WTC11 (cell line): ENCODE measurements around the gene AKR1B15.

ENCODE experiments used
- ATF1 ChIP-seq: sonication (generic); formaldehyde crosslinking; IDR thresholded peaks from 2 replicates; pipeline ENCODE4 v1.8.1; 2023; ENCODE audit warnings: mild to moderate bottlenecking, moderate library complexity, missing genetic modification reagents
- CTCF ChIP-seq: fragments of 200-600 bp; IDR thresholded peaks from 2 replicates; pipeline ENCODE4 v1.8.0; 2022; ENCODE audit warnings: antibody characterized with exemption
- JUN ChIP-seq: sonication (generic); formaldehyde crosslinking; IDR thresholded peaks from 2 replicates; pipeline ENCODE4 v1.8.0; 2023; ENCODE audit warnings: mild to moderate bottlenecking, missing genetic modification reagents
- MAX ChIP-seq: sonication (generic); formaldehyde crosslinking; IDR thresholded peaks from 2 replicates; pipeline ENCODE4 v1.8.0; 2022; ENCODE audit warnings: mild to moderate bottlenecking, missing genetic modification reagents
- NR2C2 ChIP-seq: sonication (generic); formaldehyde crosslinking; IDR thresholded peaks from 2 replicates; pipeline ENCODE4 v1.8.0; 2022; ENCODE audit warnings: mild to moderate bottlenecking, missing genetic modification reagents
- ZNF219 ChIP-seq: sonication (generic); formaldehyde crosslinking; IDR thresholded peaks from 2 replicates; pipeline ENCODE4 v1.8.0; 2023; ENCODE audit warnings: missing genetic modification reagents, mild to moderate bottlenecking, borderline replicate concordance
- ZNF425 ChIP-seq: fragments of 250-450 bp; sonication (Bioruptor Pico); conservative IDR thresholded peaks from 2 replicates; pipeline ENCODE4 v1.9.0; 2021; ENCODE audit warnings: mild to moderate bottlenecking
- ZNF671 ChIP-seq: fragments of 250-450 bp; sonication (Bioruptor Pico); IDR thresholded peaks from 2 replicates; pipeline ENCODE4 v1.8.0; 2021; ENCODE audit warnings: mild to moderate bottlenecking

- TF ChIP-seq ZNF671 (CRISPR knock-in tag) (no peak), JUN (CRISPR knock-in tag) (no peak), CTCF (no peak), ZNF425 (CRISPR knock-in tag) (no peak), MAX (CRISPR knock-in tag) (no peak), NR2C2 (CRISPR knock-in tag) (no peak), ZNF219 (no peak), ATF1 (CRISPR knock-in tag) (no peak)
These were observed 456 bp downstream of the AKR1B15 start for GRCh38 chr7:134549366-134549765.
